HepG2 (cell line): ENCODE results near the gene MOXD1. TPM values are rescaled to one million over a fixed set of nuclear protein-coding genes. Genes with fewer than 3 reads are reported as not detected.

Experiments used
- ATAC-seq: fragments of 200-7000 bp; cut with Tn5 transposase; 3 replicates; pipeline ENCODE4 v1.9.1; 2020; ENCODE audit warnings: mild to moderate bottlenecking, moderate library complexity
- BruUV-seq: library from RNA; stranded (reverse); fragments of 400-500 nt; replicated peaks from 2 replicates; lab custom pipeline; 2021; lab: Mats Ljungman, UMichigan
- CTCF ChIA-PET: fragments of 300-600 bp; formaldehyde crosslinking; extraction: SDS; loops from one replicate; lab custom pipeline; 2021; ENCODE audit warnings: low total read pairs, inconsistent platforms, low intra/inter-chr PET ratio; lab: Yijun Ruan, JAX
- POLR2A ChIA-PET: fragments of 350-600 bp; sonication (Branson Sonifier 250); formaldehyde crosslinking; loops from one replicate; lab custom pipeline; 2020; ENCODE audit warnings: antibody characterized with exemption, inconsistent platforms; lab: Yijun Ruan, JAX
- DNase-seq: peaks from one replicate; pipeline ENCODE4 v3.0.0-alpha.2; 2015; ENCODE audit warnings: low spot score
- FAIRE-seq: peaks from 3 replicates; lab custom pipeline; 2011; peaks lifted over from hg19 to GRCh38; lab: Jason Lieb, UNC
- H2AFZ ChIP-seq: one replicate; pipeline ENCODE4 v1.6.1; 2011; ENCODE audit warnings: low read length, inconsistent platforms
- H3K27ac ChIP-seq: fragments of 300-600 bp; 3 replicates; pipeline ENCODE4 v1.8.0; 2011; ENCODE audit warnings: mixed run types, mild to moderate bottlenecking, mixed read lengths, low read length, inconsistent platforms; ENCODE audit not compliant: insufficient read depth; ENCODE audit errors: extremely low read length
- H3K27me3 ChIP-seq, 2 experiments: fragments of 200-600 bp in 1 of 2; 2 replicates in 1 of 2; 3 replicates in 1 of 2; pipeline versions ENCODE4 v1.6.0 to v1.8.0; 2011; ENCODE audit warnings: low read length in 2 of 2, mild to moderate bottlenecking in 2 of 2, moderate library complexity in 2 of 2, inconsistent platforms in 1 of 2; ENCODE audit not compliant: insufficient read depth in 2 of 2, control insufficient read depth in 1 of 2
- H3K36me3 ChIP-seq, 2 experiments: fragments of 200-600 bp in 1 of 2; replicated peaks in 1 of 2; 2 replicates in 1 of 2; 3 replicates in 1 of 2; pipeline versions ENCODE4 v1.5.1 to v1.8.0; 2011; ENCODE audit warnings: low read length in 2 of 2, inconsistent platforms in 1 of 2; ENCODE audit not compliant: insufficient read depth in 2 of 2, control insufficient read depth in 1 of 2
- H3K4me1 ChIP-seq: 2 replicates; pipeline ENCODE4 v1.5.1; 2012; ENCODE audit warnings: low read length, inconsistent platforms; ENCODE audit not compliant: insufficient read depth
- H3K4me2 ChIP-seq: 2 replicates; pipeline ENCODE4 v1.6.0; 2011; ENCODE audit warnings: low read depth, low read length, inconsistent platforms
- H3K4me3 ChIP-seq, 3 experiments: fragments of 200-600 bp in 1 of 3; sonication (generic), shearing (Covaris generic) in 1 of 3; replicated peaks in 1 of 3; 2 replicates each; pipeline ENCODE4 v1.5.1; 2011 to 2016; ENCODE audit warnings: low read length in 3 of 3, inconsistent platforms in 2 of 3, low read depth in 2 of 3, mild to moderate bottlenecking in 2 of 3, control low read depth in 1 of 3, mixed read lengths in 1 of 3; ENCODE audit not compliant: insufficient read depth in 1 of 3
- H3K79me2 ChIP-seq: one replicate; pipeline ENCODE4 v1.6.1; 2011; ENCODE audit warnings: low read length, inconsistent platforms; ENCODE audit not compliant: insufficient read depth
- H3K9ac ChIP-seq: 2 replicates; pipeline ENCODE4 v1.6.0; 2011; ENCODE audit warnings: mild to moderate bottlenecking, low read depth, low read length, inconsistent platforms; ENCODE audit not compliant: insufficient read depth
- H3K9me3 ChIP-seq: 2 replicates; pipeline ENCODE4 v1.5.1; 2012; ENCODE audit warnings: mild to moderate bottlenecking, low read length
- H4K20me1 ChIP-seq: 2 replicates; pipeline ENCODE4 v1.6.0; 2011; ENCODE audit warnings: inconsistent platforms, mild to moderate bottlenecking, low read length, moderate library complexity; ENCODE audit not compliant: insufficient read depth
- BRCA1 ChIP-seq: sonication (generic); formaldehyde crosslinking; IDR thresholded peaks from 2 replicates; pipeline ENCODE4 v1.4.0; 2020; ENCODE audit warnings: missing genetic modification reagents
- KLF13 ChIP-seq: sonication (generic); formaldehyde crosslinking; IDR thresholded peaks from 2 replicates; pipeline ENCODE4 v1.4.0; 2020; ENCODE audit warnings: mild to moderate bottlenecking, missing genetic modification reagents
- LCORL ChIP-seq, 2 experiments: fragments of 450-650 bp in 1 of 2; sonication (generic) in 1 of 2; formaldehyde crosslinking in 1 of 2; IDR thresholded peaks; 2 replicates each; pipeline versions ENCODE4 v1.5.0 to v1.6.1; 2017 to 2020; ENCODE audit warnings: antibody characterized with exemption in 1 of 2, missing genetic modification reagents in 1 of 2
- RAD21 ChIP-seq: fragments of 450-650 bp; formaldehyde crosslinking; IDR thresholded peaks from 2 replicates; pipeline ENCODE4 v1.5.0; 2020; ENCODE audit warnings: mild to moderate bottlenecking
- SMC3 ChIP-seq: IDR thresholded peaks from 2 replicates; pipeline ENCODE4 v1.6.1; 2011; ENCODE audit warnings: low read length, improper control_type of control experiment
- SP5 ChIP-seq: IDR thresholded peaks from 2 replicates; pipeline ENCODE4 v1.6.1; 2016; ENCODE audit warnings: low read depth, borderline replicate concordance
- TAF15 ChIP-seq: fragments of 200-400 bp; formaldehyde crosslinking; IDR thresholded peaks from one replicate; pipeline ENCODE4 v1.6.1; 2018; ENCODE audit warnings: mild to moderate bottlenecking, low read depth, low read length; ENCODE audit not compliant: poor library complexity, severe bottlenecking
- ZNF143 ChIP-seq: sonication (generic); formaldehyde crosslinking; IDR thresholded peaks from 2 replicates; pipeline ENCODE4 v1.4.0; 2020; ENCODE audit warnings: missing genetic modification reagents
- ZNF24 ChIP-seq: fragments of 450-650 bp; IDR thresholded peaks from 2 replicates; pipeline ENCODE4 v1.6.1; 2017; ENCODE audit warnings: antibody characterized with exemption, mild to moderate bottlenecking
- ZNF501 ChIP-seq: sonication (generic); formaldehyde crosslinking; IDR thresholded peaks from 2 replicates; pipeline ENCODE4 v1.5.1; 2020; ENCODE audit warnings: mild to moderate bottlenecking, moderate library complexity, missing genetic modification reagents
- ZNF549 ChIP-seq: sonication (generic); formaldehyde crosslinking; IDR thresholded peaks from 2 replicates; pipeline ENCODE4 v1.5.0; 2020; ENCODE audit warnings: missing genetic modification reagents
- ZNF839 ChIP-seq: sonication (generic); formaldehyde crosslinking; IDR thresholded peaks from 2 replicates; pipeline ENCODE4 v1.4.0; 2020; ENCODE audit warnings: missing genetic modification reagents, mild to moderate bottlenecking, borderline replicate concordance
- WGBS: methylation state at CpG from one replicate; pipeline ENCODE4 v1.1.6; 2017; ENCODE audit warnings: low lambda C conversion rate; 5-methylcytosine and 5-hydroxymethylcytosine counted together
- in situ Hi-C: cut with HindIII; loops from 2 replicates; pipeline ENCODE4 v1.10.0; 2017; ENCODE audit warnings: low pct_unique_long_range_greater_than_20kb; ENCODE audit not compliant: extremely low pct_ligation_motif_present
- intact Hi-C: fragments of 100-400 bp; cut with micrococcal nuclease; formaldehyde crosslinking; loops from one replicate; pipeline ENCODE4 v1.10.0; 2022; ENCODE audit not compliant: unreplicated experiment
- polyA plus RNA-seq, 8 experiments: library from polyadenylated mRNA; depleted of rRNA in 3 of 8; stranded (reverse) in 7 of 8; unstranded in 1 of 8; fragments of >200 nt; fragmentation: Illumina TruSeq in 4 of 8; extraction: Trizol in 4 of 8; gene quantifications; 2 replicates each; pipeline versions ENCODE4 v1.2.1 to v1.2.3, GENCODE V29; 2011 to 2016; ENCODE audit warnings: low read depth in 4 of 8, missing spikeins in 1 of 8, mixed read lengths in 1 of 8; ENCODE audit not compliant: insufficient read depth in 1 of 8
- total RNA-seq, 5 experiments: library from RNA; depleted of rRNA; stranded (reverse); fragments of >200 nt; fragmentation: Illumina TruSeq; extraction: Trizol; gene quantifications; 2 replicates each; pipeline ENCODE4 v1.2.3, GENCODE V29; 2016; ENCODE audit warnings: low read depth in 1 of 5
- TF ChIP-seq, protein P1 (sequence below): sonication (generic); formaldehyde crosslinking; conservative IDR thresholded peaks from 2 replicates; pipeline ENCODE4 v1.4.0; 2020; ENCODE audit warnings: missing genetic modification reagents
- TF ChIP-seq, protein P2 (sequence below): IDR thresholded peaks from 2 replicates; pipeline ENCODE4 v1.6.1; 2012; ENCODE audit warnings: low read depth, low read length, improper control_type of control experiment
- TF ChIP-seq, protein P3 (sequence below): sonication (generic); formaldehyde crosslinking; IDR thresholded peaks from 2 replicates; pipeline ENCODE4 v1.4.0; 2020; ENCODE audit warnings: missing genetic modification reagents

Gene MOXD1
- total and polyA plus RNA-seq, 2 of the 13 experiments (the other 11 are each of a cell fraction or from before 2014, with no cell fraction given) = 0.03 TPM; not detected in 1

DNA sequence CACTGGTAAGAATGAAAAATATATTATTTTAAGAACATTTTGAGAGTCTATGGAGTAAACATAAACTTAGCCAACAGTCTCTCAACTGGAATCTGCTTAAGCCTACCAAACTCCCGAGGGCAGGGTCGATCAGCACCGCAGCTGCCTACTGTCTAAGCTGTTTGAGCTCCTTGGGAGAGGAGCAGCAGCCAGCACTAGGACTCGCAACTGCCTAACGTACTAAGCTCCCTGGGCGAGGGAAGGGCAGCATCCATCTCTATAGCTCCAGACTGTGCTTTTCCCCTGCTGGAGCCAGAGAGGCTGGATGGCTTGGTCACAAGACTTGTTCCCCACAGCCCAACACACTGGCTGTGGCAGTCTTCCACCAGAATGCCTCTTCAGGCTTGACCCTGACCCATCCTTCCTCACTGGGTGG, 96.4 kb downstream of the MOXD1 start (continued):
- TF ChIP-seq, protein P1, sequence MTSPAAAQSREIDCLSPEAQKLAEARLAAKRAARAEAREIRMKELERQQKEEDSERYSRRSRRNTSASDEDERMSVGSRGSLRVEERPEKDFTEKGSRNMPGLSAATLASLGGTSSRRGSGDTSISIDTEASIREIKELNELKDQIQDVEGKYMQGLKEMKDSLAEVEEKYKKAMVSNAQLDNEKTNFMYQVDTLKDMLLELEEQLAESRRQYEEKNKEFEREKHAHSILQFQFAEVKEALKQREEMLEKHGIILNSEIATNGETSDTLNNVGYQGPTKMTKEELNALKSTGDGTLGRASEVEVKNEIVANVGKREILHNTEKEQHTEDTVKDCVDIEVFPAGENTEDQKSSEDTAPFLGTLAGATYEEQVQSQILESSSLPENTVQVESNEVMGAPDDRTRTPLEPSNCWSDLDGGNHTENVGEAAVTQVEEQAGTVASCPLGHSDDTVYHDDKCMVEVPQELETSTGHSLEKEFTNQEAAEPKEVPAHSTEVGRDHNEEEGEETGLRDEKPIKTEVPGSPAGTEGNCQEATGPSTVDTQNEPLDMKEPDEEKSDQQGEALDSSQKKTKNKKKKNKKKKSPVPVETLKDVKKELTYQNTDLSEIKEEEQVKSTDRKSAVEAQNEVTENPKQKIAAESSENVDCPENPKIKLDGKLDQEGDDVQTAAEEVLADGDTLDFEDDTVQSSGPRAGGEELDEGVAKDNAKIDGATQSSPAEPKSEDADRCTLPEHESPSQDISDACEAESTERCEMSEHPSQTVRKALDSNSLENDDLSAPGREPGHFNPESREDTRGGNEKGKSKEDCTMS (CRISPR knock-in tag) = no peak
- TF ChIP-seq LCORL (IDR thresholded peaks at IDR 0.05) (no peak), LCORL (CRISPR knock-in tag; IDR thresholded peaks at IDR 0.05) (no peak), ZNF501 (CRISPR knock-in tag) (no peak), ZNF549 (CRISPR knock-in tag) (no peak), SP5 (CRISPR knock-in tag) (no peak)

DNA sequence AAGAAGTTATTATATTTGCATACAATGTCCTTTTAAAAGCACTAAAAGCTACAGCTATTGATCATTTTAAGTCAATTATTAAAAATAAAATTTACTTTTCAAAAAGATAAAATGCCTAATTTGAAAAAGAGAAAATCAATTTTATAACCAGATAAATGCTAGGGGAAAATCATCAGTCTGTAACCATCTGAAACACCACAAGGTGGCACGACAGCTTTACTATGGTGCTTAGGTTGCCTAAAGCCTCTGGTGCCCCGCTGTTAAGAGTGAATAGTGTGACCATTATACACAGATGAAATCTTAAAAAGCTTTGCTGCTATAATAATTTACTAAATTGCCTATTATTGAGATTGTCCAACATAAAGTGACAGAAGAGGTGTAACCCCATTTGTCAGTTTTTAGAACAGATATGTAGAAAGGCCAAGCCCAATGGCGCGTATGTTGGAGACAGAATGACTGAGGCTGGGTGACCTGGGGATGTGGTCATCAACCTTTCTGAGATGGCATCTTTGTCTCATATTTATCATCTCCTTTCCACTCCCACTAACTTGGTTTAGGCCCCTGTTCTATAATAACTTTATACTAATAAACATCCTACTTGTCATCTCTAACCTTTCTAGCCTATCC, 100.8 kb downstream of the MOXD1 start:
- intact Hi-C loops (loop anchor here (1.0 kb wide), 2 partner anchors 92 to 184 kb away; no protein-coding TSS in a partner anchor), in situ Hi-C loops (loop anchor here (5.0 kb wide), 2 partner anchors 92 to 182 kb away; no protein-coding TSS in a partner anchor)
- Histone ChIP-seq H3K36me3 (no peaks in the 10 kb centered on the region), H3K4me1 (no peaks in the 10 kb centered on the region), H3K4me2 (no peak overlapping the region), H2AFZ (no peak overlapping the region), H3K9me3 (no peaks in the 10 kb centered on the region), H3K4me3 (no peak overlapping the region), H3K27ac (no peak overlapping the region), H4K20me1 (no peaks in the 10 kb centered on the region), H3K9ac (no peak overlapping the region), H3K27me3 (no peaks in the 10 kb centered on the region; a peak in 1 of 5 replicates), H3K79me2 (no peaks in the 10 kb centered on the region)
- POLR2A ChIA-PET = no interaction called here
- no TSS peak for BruUV-seq
- peak; percentile 36 for FAIRE-seq
- peak; percentile 37 for DNase-seq
- WGBS = 47% methylated on average over 4 of the region's 4 CpGs
- peak; percentile 95 for ATAC-seq
- CTCF ChIA-PET = interaction anchor here (3.2 to 4.9 kb wide), 3 partner anchors 21 to 183 kb away, joined by 26 to 88 read pairs (median 82); no protein-coding TSS in a partner anchor
- no peak for TF ChIP-seq ZNF839 (CRISPR knock-in tag)
- TF ChIP-seq ZNF24 = 0 out of 2 replicates have a peak, but pooled peaks have one; percentile 40
- no peak for TF ChIP-seq KLF13 (CRISPR knock-in tag)
- TF ChIP-seq ZNF143 (CRISPR knock-in tag) = no peak
- TF ChIP-seq RAD21 (CRISPR knock-in tag) = peak; percentile 72
- TF ChIP-seq, protein P2, sequence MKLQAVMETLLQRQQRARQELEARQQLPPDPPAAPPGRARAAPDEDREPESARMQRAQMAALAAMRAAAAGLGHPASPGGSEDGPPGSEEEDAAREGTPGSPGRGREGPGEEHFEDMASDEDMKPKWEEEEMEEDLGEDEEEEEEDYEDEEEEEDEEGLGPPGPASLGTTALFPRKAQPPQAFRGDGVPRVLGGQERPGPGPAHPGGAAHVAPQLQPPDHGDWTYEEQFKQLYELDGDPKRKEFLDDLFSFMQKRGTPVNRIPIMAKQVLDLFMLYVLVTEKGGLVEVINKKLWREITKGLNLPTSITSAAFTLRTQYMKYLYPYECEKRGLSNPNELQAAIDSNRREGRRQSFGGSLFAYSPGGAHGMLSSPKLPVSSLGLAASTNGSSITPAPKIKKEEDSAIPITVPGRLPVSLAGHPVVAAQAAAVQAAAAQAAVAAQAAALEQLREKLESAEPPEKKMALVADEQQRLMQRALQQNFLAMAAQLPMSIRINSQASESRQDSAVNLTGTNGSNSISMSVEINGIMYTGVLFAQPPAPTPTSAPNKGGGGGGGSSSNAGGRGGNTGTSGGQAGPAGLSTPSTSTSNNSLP = peak; percentile 30; the same call in 1 of the 2 replicates
- TF ChIP-seq, protein P3, sequence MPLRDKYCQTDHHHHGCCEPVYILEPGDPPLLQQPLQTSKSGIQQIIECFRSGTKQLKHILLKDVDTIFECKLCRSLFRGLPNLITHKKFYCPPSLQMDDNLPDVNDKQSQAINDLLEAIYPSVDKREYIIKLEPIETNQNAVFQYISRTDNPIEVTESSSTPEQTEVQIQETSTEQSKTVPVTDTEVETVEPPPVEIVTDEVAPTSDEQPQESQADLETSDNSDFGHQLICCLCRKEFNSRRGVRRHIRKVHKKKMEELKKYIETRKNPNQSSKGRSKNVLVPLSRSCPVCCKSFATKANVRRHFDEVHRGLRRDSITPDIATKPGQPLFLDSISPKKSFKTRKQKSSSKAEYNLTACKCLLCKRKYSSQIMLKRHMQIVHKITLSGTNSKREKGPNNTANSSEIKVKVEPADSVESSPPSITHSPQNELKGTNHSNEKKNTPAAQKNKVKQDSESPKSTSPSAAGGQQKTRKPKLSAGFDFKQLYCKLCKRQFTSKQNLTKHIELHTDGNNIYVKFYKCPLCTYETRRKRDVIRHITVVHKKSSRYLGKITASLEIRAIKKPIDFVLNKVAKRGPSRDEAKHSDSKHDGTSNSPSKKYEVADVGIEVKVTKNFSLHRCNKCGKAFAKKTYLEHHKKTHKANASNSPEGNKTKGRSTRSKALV = 0 out of 2 replicates have a peak, but pooled peaks have one; percentile 26
- TF ChIP-seq TAF15 = no peak
- TF ChIP-seq BRCA1 (CRISPR knock-in tag) = 0 out of 2 replicates have a peak, but pooled peaks have one; percentile 30
- TF ChIP-seq SMC3 = peak; percentile 92
